Motor neuron (in vitro differentiated cells): ENCODE results near the gene RUNX2. TPM values are rescaled to one million over a fixed set of nuclear protein-coding genes. Genes with fewer than 3 reads are reported as not detected.

ENCODE experiments used
- ATAC-seq, 8 experiments: fragments of 200-7000 bp; cut with Tn5 transposase; replicated peaks in 6 of 8; 2 replicates each; pipeline ENCODE4 v1.8.0; 2021; ENCODE audit warnings: mild to moderate bottlenecking in 8 of 8, moderate library complexity in 8 of 8
- H3K27ac ChIP-seq, 2 donors: fragments of 250-450 bp; sonication (Bioruptor Pico); 2 replicates each; pipeline ENCODE4 v1.9.0; 2021; ENCODE audit warnings: antibody characterized with exemption in 2 of 2, mild to moderate bottlenecking in 2 of 2, moderate library complexity in 1 of 2
- H3K4me1 ChIP-seq, 2 donors: fragments of 250-450 bp; sonication (Bioruptor Pico); replicated peaks in 1 of 2; 2 replicates each; pipeline ENCODE4 v1.6.1; 2021; ENCODE audit warnings: antibody characterized with exemption in 2 of 2, mild to moderate bottlenecking in 2 of 2, moderate library complexity in 1 of 2
- H3K4me3 ChIP-seq, 5 donors: fragments of 250-450 bp; sonication (Bioruptor Pico); 2 replicates each; pipeline ENCODE4 v1.9.0; 2021; ENCODE audit warnings: antibody characterized with exemption in 5 of 5, mild to moderate bottlenecking in 5 of 5, moderate library complexity in 4 of 5
- WGBS, 10 experiments: fragments of 450-650 bp; shearing (Covaris generic); methylation state at CpG; one replicate each; pipeline ENCODE4 v1.0.0; 2022; 5-methylcytosine and 5-hydroxymethylcytosine counted together
- in situ Hi-C, 9 experiments: fragments of 400-800 bp; cut with MboI; loops; one replicate each; pipeline ENCODE4 v1.15.0; 2021; ENCODE audit warnings: low sequenced_read_pairs in 9 of 9, low pct_unique_long_range_greater_than_20kb in 2 of 9; ENCODE audit not compliant: unreplicated experiment in 9 of 9
- total RNA-seq, 8 experiments: library from RNA; unstranded; fragments of 300-600 nt; gene quantifications; 2 replicates each; pipeline versions ENCODE4 v1.2.3 to v1.2.4, GENCODE V29; 2022

RUNX2 gene
- total RNA-seq, 8 experiments from 2014 or later = 0.46 to 7.8 (median 1.8) TPM

- WGBS, 10 experiments = 55 to 100% (median 80%) methylated on average over 1 to 4 of the region's 4 CpGs; no CpG with 5 or more reads in 1 of the 10 experiments
- in situ Hi-C loops = no loop called here
- H3K4me1 ChIP-seq = peaks cover 20 to 23% of the 10 kb centered on the region in 2 donors
- H3K27ac ChIP-seq = no peak overlapping the region
- ATAC-seq = peak in 3 of 8 experiments; percentile 13 to 20 (median 13)
- H3K4me3 ChIP-seq = no peak overlapping the region
Observed at GRCh38 chr6:45513843-45514242, 185.7 kb downstream of the RUNX2 start.

GRCh38 chr6:45514454-45515230 lies 186.5 kb downstream of the RUNX2 start:
- peak in 1 of 8 experiments; percentile 19 for ATAC-seq
- Histone ChIP-seq H3K4me3 (no peak overlapping the region), H3K4me1 (peaks cover 20 to 23% of the 10 kb centered on the region in 2 donors), H3K27ac (no peak overlapping the region)
- in situ Hi-C loops = no loop called here
- 77 to 100% (median 96%) methylated on average over 1 to 5 of the region's 5 CpGs; no CpG with 5 or more reads in 2 of the 10 experiments for WGBS, 10 experiments

GRCh38 chr6:45518013-45518720 lies 190.0 kb downstream of the RUNX2 start:
- in situ Hi-C loops = no loop called here
- 22 to 97% (median 86%) methylated on average over 1 to 4 of the region's 4 CpGs; no CpG with 5 or more reads in 1 of the 10 experiments for WGBS, 10 experiments
- Histone ChIP-seq H3K4me3 (no peak overlapping the region), H3K27ac (no peak overlapping the region), H3K4me1 (peaks cover 12 to 14% of the 10 kb centered on the region in 2 donors)
- no peak for ATAC-seq

GRCh38 chr6:45521226-45521625 lies 193.1 kb downstream of the RUNX2 start:
- no peak overlapping the region for H3K27ac ChIP-seq
- ATAC-seq = no peak
- H3K4me1 ChIP-seq = no peaks in the 10 kb centered on the region
- no peak overlapping the region for H3K4me3 ChIP-seq
- in situ Hi-C loops = no loop called here

GRCh38 chr6:45522486-45522885 lies 194.4 kb downstream of the RUNX2 start:
- ATAC-seq = no peak
- in situ Hi-C loops = no loop called here
- Histone ChIP-seq H3K4me3 (no peak overlapping the region), H3K4me1 (no peaks in the 10 kb centered on the region), H3K27ac (no peak overlapping the region)
- WGBS, 10 experiments = 60 to 100% (median 84%) methylated on average over 1 to 4 of the region's 4 CpGs; no CpG with 5 or more reads in 2 of the 10 experiments

GRCh38 chr6:45527210-45527609 lies 199.1 kb downstream of the RUNX2 start:
- Histone ChIP-seq H3K4me3 (no peak overlapping the region), H3K27ac (no peak overlapping the region), H3K4me1 (no peaks in the 10 kb centered on the region)
- in situ Hi-C loops = no loop called here
- 75 to 100% (median 100%) methylated on average over 1 of the region's 1 CpG; no CpG with 5 or more reads in 5 of the 10 experiments for WGBS, 10 experiments
- no peak for ATAC-seq

GRCh38 chr6:45531999-45532595 lies 204.0 kb downstream of the RUNX2 start:
- 64 to 94% (median 80%) methylated on average over 1 to 2 of the region's 2 CpGs; no CpG with 5 or more reads in 3 of the 10 experiments for WGBS, 10 experiments
- in situ Hi-C loops = no loop called here
- Histone ChIP-seq H3K4me1 (no peaks in the 10 kb centered on the region), H3K4me3 (no peak overlapping the region), H3K27ac (no peak overlapping the region)
- no peak for ATAC-seq

- ATAC-seq = peak in 3 of 8 experiments; percentile 68 to 78 (median 73)
- WGBS, 10 experiments = 4 to 80% (median 42%) methylated on average over 1 to 6 of the region's 6 CpGs; no CpG with 5 or more reads in 3 of the 10 experiments
- Histone ChIP-seq H3K27ac (no peak overlapping the region), H3K4me3 (no peak overlapping the region), H3K4me1 (peaks cover 0 to 2% of the 10 kb centered on the region in 2 donors)
- in situ Hi-C loops = no loop called here
Observed at GRCh38 chr6:45532721-45533210, 204.6 kb downstream of the RUNX2 start.

- peaks cover 4 to 8% of the 10 kb centered on the region in 2 donors for H3K4me1 ChIP-seq
- H3K4me3 ChIP-seq = no peak overlapping the region
- WGBS, 10 experiments = 4 to 76% (median 66%) methylated on average over 4 of the region's 4 CpGs
- H3K27ac ChIP-seq = no peak overlapping the region
- no peak for ATAC-seq
- in situ Hi-C loops = no loop called here
Observed at GRCh38 chr6:45533386-45533785, 205.3 kb downstream of the RUNX2 start.

GRCh38 chr6:45535933-45536332 lies 207.8 kb downstream of the RUNX2 start:
- in situ Hi-C loops = no loop called here
- WGBS, 10 experiments = 85 to 100% (median 100%) methylated on average over 1 to 4 of the region's 4 CpGs; no CpG with 5 or more reads in 3 of the 10 experiments
- no peak for ATAC-seq
- H3K4me3 ChIP-seq = no peak overlapping the region
- H3K4me1 ChIP-seq = peaks cover 5 to 16% of the 10 kb centered on the region in 2 donors
- H3K27ac ChIP-seq = no peak overlapping the region

- WGBS, 10 experiments = 15 to 100% (median 92%) methylated on average over 1 to 5 of the region's 6 CpGs; no CpG with 5 or more reads in 2 of the 10 experiments
- in situ Hi-C loops = no loop called here
- no peak for ATAC-seq
Observed at GRCh38 chr6:45537539-45537938, 209.4 kb downstream of the RUNX2 start.

GRCh38 chr6:45538641-45539547 lies 210.8 kb downstream of the RUNX2 start:
- Histone ChIP-seq H3K4me3 (no peak overlapping the region), H3K27ac (no peak overlapping the region), H3K4me1 (peaks cover 5 to 16% of the 10 kb centered on the region in 2 donors)
- WGBS, 10 experiments = 8 to 86% (median 46%) methylated on average over 1 to 8 of the region's 8 CpGs
- peak in 6 of 8 experiments; percentile 34 to 92 (median 76) for ATAC-seq
- in situ Hi-C loops = no loop called here

More at GRCh38 chr6:45537539-45537938, 209.4 kb downstream of the RUNX2 start:
- H3K4me1 ChIP-seq = peaks cover 5 to 16% of the 10 kb centered on the region in 2 donors
- no peak overlapping the region for H3K4me3 ChIP-seq
- H3K27ac ChIP-seq = no peak overlapping the region
